GM06990 (cell line): Measurements from ENCODE around the gene IL26.

Experiments used
- DNase-seq: peaks from one replicate; pipeline ENCODE4 v3.0.0-alpha.2; 2011; ENCODE audit not compliant: insufficient read length; ENCODE audit errors: extremely low read depth
- H3K27me3 ChIP-seq: replicated peaks from 2 replicates; pipeline ENCODE4 v1.6.0; 2011; ENCODE audit warnings: low read length; ENCODE audit not compliant: control insufficient read depth, insufficient read depth
- H3K36me3 ChIP-seq: 2 replicates; pipeline ENCODE4 v1.5.1; 2011; ENCODE audit warnings: low read length; ENCODE audit not compliant: control insufficient read depth, insufficient read depth
- H3K4me3 ChIP-seq: replicated peaks from 2 replicates; pipeline ENCODE4 v1.5.1; 2011; ENCODE audit warnings: low read depth, mild to moderate bottlenecking, control low read depth, low read length
- TF ChIP-seq, protein P1 (sequence below): IDR thresholded peaks from 2 replicates; pipeline ENCODE4 v1.5.1; 2011; ENCODE audit warnings: low read length, control low read depth, mild to moderate bottlenecking, inconsistent platforms; ENCODE audit not compliant: insufficient read depth, poor library complexity, severe bottlenecking

The IL26 gene, protein sequence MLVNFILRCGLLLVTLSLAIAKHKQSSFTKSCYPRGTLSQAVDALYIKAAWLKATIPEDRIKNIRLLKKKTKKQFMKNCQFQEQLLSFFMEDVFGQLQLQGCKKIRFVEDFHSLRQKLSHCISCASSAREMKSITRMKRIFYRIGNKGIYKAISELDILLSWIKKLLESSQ

DNA sequence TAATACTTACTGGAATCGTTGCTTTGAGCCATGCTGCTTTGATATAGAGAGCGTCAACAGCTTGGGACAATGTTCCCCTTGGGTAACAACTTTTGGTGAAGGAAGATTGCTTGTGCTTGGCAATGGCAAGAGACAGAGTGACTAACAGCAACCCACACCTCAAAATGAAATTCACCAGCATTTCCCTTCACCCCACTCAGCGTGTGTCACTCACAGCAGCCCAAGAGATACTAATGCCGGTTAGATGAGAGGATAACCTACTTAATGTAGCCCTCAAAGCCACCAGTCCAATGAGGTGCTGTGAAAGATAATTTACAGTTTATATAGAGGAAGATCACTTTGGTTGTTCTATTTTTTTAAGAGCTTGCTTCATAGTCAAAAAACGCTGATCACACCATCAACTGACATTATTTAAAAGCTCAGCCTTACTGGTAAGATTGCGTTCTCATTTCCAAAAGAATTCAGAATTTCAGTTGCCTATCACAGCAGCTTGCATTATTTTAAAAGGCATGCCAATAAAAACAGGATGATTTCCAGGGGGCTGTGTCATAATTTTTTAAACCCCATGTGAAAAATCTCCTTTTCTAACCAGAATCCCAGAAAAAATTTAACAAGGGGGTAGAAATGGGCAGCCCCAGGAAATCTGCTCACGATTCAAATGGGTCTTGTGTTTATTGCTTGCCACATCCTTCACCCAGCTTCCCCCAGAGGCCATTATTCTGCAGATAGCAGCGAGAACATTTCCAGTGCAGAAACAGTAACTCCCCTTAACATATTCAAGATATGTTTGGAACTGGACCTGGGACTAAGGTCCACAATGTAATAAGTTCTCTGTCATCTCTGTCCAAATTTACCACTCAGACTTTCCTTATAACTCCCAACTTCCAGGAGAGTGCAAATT is at the start of gene IL26:
Gene IL26 (minus strand): TSS at position 235 of the 901 bp plus-strand sequence. CDS start 54 bp downstream, at position 181.
- TF ChIP-seq, protein P1, sequence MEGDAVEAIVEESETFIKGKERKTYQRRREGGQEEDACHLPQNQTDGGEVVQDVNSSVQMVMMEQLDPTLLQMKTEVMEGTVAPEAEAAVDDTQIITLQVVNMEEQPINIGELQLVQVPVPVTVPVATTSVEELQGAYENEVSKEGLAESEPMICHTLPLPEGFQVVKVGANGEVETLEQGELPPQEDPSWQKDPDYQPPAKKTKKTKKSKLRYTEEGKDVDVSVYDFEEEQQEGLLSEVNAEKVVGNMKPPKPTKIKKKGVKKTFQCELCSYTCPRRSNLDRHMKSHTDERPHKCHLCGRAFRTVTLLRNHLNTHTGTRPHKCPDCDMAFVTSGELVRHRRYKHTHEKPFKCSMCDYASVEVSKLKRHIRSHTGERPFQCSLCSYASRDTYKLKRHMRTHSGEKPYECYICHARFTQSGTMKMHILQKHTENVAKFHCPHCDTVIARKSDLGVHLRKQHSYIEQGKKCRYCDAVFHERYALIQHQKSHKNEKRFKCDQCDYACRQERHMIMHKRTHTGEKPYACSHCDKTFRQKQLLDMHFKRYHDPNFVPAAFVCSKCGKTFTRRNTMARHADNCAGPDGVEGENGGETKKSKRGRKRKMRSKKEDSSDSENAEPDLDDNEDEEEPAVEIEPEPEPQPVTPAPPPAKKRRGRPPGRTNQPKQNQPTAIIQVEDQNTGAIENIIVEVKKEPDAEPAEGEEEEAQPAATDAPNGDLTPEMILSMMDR: no peak
- DNase-seq: no peak
- H3K4me3 ChIP-seq: no peak within 1 kb of the TSS
- no peaks in the 10 kb centered on the region for H3K36me3 ChIP-seq
- no peaks in the 10 kb centered on the region for H3K27me3 ChIP-seq

DNA sequence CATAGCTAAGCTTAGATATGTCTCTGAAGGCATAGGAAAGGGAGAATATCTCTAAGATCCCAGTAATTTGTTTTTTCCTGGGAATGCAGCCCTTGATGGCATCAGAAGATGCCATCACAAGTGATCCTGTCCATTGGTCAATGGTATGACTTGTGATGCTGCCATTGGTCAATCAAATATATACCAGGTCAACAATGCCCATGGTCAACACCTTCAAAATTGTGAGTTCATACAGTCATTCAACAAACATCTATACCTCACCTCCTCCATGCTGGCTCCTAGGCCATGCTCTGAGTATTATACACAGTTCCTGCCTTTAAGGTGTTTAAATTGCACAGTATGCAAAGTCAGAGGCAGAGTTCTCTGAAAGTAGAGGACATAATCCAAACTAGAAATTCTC is 47.1 kb upstream of the IL26 start:
- Histone ChIP-seq H3K4me3 (no peak overlapping the region), H3K36me3 (no peaks in the 10 kb centered on the region), H3K27me3 (no peaks in the 10 kb centered on the region)
- no peak for DNase-seq
- TF ChIP-seq, protein P1: no peak

DNA sequence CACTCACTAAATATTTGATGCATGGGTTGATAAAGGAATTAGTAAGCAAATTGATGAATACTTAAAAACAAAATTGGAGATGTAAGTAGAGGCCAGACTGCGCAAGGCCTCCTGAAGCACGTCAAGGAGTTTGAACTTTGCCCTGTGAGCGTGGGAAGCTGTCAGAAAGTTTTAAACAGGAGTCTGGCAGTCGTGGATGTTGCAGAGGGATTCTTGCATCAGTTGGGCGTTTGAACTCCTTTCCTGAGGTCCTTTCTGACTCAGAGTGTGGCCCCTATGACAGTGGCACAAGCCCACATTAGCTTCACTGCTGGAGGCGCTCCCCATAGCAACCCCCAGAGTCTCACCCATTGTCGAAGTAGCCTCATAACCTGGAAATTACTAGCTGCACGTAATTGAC is 45.7 kb upstream of the IL26 start:
- Histone ChIP-seq H3K36me3 (no peaks in the 10 kb centered on the region), H3K4me3 (no peak overlapping the region), H3K27me3 (no peaks in the 10 kb centered on the region)
- no peak for DNase-seq
- TF ChIP-seq, protein P1: no peak

DNA sequence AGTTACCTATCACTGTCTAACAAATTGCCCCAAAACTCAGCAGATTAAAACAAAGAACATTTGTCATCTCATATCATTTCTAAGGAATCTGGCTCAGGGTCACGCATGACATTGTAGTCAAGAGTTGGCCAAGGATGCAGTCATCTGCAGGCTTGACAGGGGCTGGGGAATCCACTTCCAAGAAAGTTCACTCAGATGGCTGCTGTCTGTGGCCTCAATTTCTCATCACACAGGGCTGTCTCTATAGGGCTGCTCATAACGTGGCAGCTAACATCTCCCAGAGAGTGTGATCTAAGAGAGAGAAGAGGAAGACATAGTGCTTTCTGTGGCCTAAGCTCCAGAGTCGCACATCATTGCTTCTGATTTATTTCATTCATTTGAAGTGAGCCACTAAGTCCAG is 44.7 kb upstream of the IL26 start:
- Histone ChIP-seq H3K27me3 (no peaks in the 10 kb centered on the region), H3K36me3 (no peaks in the 10 kb centered on the region), H3K4me3 (no peak overlapping the region)
- no peak for DNase-seq
- TF ChIP-seq, protein P1: no peak

DNA sequence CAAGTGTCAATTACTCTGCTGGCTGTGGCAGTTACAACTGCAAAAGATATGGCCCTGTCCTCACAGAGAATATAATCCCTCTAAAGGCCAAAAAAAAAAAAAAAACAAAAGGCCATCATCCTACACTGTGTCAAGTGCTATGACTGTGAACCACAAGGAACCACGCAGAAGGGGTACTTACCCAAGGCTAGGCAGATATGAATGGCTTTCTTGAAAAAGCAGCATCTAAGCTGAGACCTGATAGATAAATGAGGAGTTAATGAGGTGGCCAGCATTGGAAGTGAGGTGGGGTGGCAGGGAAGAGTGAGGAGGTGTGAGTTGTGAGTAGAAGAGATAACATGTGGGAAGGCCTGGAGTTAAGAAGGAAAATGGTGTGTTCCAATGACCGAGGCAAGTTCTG is 44.2 kb upstream of the IL26 start:
- no peak overlapping the region for H3K4me3 ChIP-seq
- H3K36me3 ChIP-seq: no peaks in the 10 kb centered on the region
- no peak for DNase-seq
- no peaks in the 10 kb centered on the region for H3K27me3 ChIP-seq
- TF ChIP-seq, protein P1: no peak
